GM06990 (cell line): Measurements from ENCODE around the gene INVS.

Experiments
- DNase-seq: peaks from one replicate; pipeline ENCODE4 v3.0.0-alpha.2; 2011; ENCODE audit not compliant: insufficient read length; ENCODE audit errors: extremely low read depth
- H3K27me3 ChIP-seq: replicated peaks from 2 replicates; pipeline ENCODE4 v1.6.0; 2011; ENCODE audit warnings: low read length; ENCODE audit not compliant: control insufficient read depth, insufficient read depth
- H3K36me3 ChIP-seq: 2 replicates; pipeline ENCODE4 v1.5.1; 2011; ENCODE audit warnings: low read length; ENCODE audit not compliant: control insufficient read depth, insufficient read depth
- H3K4me3 ChIP-seq: replicated peaks from 2 replicates; pipeline ENCODE4 v1.5.1; 2011; ENCODE audit warnings: low read depth, mild to moderate bottlenecking, control low read depth, low read length
- CTCF ChIP-seq: IDR thresholded peaks from 2 replicates; pipeline ENCODE4 v1.5.1; 2011; ENCODE audit warnings: low read length, control low read depth, mild to moderate bottlenecking, inconsistent platforms; ENCODE audit not compliant: insufficient read depth, poor library complexity, severe bottlenecking

INVS gene

DNA sequence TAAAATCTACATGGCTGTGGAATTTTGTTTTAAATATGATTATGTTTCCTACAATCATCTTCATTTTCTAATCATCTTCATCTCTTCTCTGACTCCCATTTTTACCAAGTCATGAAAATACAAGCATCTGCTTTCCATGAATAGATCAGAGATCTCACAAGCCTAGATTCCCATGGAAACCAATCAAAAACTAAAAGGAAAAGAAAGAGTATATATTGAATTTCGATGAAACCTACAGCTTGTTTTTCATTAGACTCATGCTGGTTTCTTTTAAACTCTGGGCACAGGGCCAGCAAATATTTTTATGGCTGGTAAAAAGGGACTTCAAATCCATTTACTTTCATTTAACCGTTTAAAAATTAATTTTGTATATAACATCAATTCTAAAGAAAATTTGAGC, 51.2 kb downstream of the INVS start:
- no peak for DNase-seq

GRCh38 chr9:100160021-100160420, 61.0 kb downstream of the INVS start:
- Histone ChIP-seq H3K36me3 (no peaks in the 10 kb centered on the region), H3K4me3 (no peak overlapping the region), H3K27me3 (no peaks in the 10 kb centered on the region)
- no peak for TF ChIP-seq CTCF
- DNase-seq, result no peak

More for the DNA sequence above, 51.2 kb downstream of the INVS start:
- no peaks in the 10 kb centered on the region for H3K27me3 ChIP-seq
- no peak overlapping the region for H3K4me3 ChIP-seq
- no peaks in the 10 kb centered on the region for H3K36me3 ChIP-seq
- no peak for TF ChIP-seq CTCF

DNA sequence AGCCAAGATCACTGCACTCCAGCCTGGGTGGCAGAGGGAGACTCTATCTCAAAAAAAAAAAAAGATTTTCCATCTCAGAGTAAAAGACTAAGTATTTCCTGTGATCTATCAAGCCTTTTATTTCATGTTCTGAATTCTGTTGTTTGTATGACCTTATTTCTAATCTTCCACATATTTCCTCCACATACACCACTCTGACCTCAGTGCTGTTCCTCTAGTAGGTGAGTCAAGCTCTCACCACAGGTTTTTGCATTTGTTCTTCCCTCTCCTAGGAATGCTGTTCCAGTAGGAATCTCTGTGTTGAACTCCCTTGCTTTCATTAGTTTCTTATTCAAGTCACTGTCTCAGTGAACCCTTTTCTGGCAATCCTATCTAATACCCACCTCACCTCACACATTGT, 68.1 kb downstream of the INVS start:
- no peak for TF ChIP-seq CTCF
- no peak for DNase-seq
- Histone ChIP-seq H3K27me3 (no peaks in the 10 kb centered on the region), H3K36me3 (no peaks in the 10 kb centered on the region), H3K4me3 (no peak overlapping the region)

GRCh38 chr9:100167915-100168654, 69.0 kb downstream of the INVS start:
- H3K4me3 ChIP-seq, result no peak overlapping the region
- no peaks in the 10 kb centered on the region for H3K27me3 ChIP-seq
- no peaks in the 10 kb centered on the region for H3K36me3 ChIP-seq
- TF ChIP-seq CTCF, result no peak
- DNase-seq, result no peak

DNA sequence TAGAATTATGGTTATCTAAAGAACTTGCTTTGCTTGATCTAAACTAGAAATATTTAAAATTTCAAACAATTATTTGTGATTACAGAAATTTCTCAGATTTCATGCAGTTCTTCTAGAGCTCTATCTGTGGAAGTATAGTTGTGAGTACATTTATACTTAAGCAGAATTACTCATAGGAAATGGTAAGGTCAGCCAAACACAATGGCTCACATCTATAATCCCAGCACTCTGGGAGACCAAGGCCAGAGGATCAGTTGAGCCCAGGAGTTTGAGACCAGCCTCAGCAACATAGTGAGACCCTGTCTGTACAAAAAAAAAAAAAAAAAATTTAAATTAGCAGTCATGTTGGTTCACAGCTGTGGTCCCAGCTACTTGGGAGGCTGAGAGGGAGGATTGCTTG, 71.0 kb downstream of the INVS start:
- Histone ChIP-seq H3K4me3 (no peak overlapping the region), H3K27me3 (no peaks in the 10 kb centered on the region), H3K36me3 (no peaks in the 10 kb centered on the region)
- TF ChIP-seq CTCF, result no peak
- no peak for DNase-seq

DNA sequence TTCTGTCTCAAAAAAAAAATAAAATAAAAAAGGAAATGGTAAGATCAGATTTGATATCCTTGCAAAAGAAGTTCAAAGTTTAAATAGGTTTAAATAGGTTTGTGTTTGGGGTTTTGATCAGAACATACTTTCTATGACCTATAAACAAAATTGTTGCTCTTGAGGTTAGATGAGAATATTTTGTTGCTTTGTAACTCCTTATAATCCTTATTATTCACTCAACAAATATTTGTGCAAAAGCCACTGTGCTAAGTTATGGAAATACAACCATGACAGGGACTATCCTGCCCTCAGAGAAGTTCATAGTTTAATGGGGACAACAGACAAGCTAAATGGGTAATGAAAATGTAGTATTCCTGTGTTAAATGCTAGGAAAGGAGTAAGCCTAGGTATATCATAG, 71.5 kb downstream of the INVS start:
- Histone ChIP-seq H3K27me3 (no peaks in the 10 kb centered on the region), H3K4me3 (no peak overlapping the region), H3K36me3 (no peaks in the 10 kb centered on the region)
- no peak for TF ChIP-seq CTCF
- DNase-seq, result no peak
